ENCODE data around the gene TMEM19.

DNA sequence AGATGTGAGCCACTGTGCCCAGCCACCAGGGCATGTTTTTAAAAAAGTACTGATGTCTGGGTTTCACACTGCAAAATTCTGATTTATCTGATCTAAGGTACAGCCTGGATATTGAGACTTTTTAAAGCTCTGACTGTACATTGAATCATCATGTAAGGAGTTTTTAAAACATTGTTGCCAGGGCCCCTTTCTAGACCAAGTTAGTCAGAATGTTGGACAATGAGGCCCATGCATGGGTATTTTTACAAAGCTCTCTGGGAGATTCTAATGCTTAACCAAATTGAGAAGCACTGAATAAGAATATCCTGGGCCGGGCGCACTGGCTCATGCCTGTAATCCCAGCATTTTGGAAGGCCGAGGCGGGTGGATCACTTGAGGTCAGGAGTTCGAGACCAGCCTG is 16.7 kb downstream of the TMEM19 start:
- TF ChIP-seq, protein P1, sequence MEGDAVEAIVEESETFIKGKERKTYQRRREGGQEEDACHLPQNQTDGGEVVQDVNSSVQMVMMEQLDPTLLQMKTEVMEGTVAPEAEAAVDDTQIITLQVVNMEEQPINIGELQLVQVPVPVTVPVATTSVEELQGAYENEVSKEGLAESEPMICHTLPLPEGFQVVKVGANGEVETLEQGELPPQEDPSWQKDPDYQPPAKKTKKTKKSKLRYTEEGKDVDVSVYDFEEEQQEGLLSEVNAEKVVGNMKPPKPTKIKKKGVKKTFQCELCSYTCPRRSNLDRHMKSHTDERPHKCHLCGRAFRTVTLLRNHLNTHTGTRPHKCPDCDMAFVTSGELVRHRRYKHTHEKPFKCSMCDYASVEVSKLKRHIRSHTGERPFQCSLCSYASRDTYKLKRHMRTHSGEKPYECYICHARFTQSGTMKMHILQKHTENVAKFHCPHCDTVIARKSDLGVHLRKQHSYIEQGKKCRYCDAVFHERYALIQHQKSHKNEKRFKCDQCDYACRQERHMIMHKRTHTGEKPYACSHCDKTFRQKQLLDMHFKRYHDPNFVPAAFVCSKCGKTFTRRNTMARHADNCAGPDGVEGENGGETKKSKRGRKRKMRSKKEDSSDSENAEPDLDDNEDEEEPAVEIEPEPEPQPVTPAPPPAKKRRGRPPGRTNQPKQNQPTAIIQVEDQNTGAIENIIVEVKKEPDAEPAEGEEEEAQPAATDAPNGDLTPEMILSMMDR (conservative IDR thresholded peaks at IDR 0.05): no peak
- TF ChIP-seq EZH2 (IDR thresholded peaks at IDR 0.05; ENCODE audit: low read depth): no peak
